DND-41 (cell line): Measurements from ENCODE around the gene SPPL3.

Experiments used
- EZH2 ChIP-seq: IDR thresholded peaks from 3 replicates; pipeline ENCODE4 v1.6.1; 2012; ENCODE audit warnings: borderline replicate concordance, low read depth, mild to moderate bottlenecking, moderate library complexity, low read length, inconsistent platforms; ENCODE audit not compliant: severe bottlenecking
- TF ChIP-seq, protein P1 (sequence below): IDR thresholded peaks from 2 replicates; pipeline ENCODE4 v1.5.1; 2012; ENCODE audit warnings: borderline replicate concordance, low read length, moderate library complexity, mild to moderate bottlenecking; ENCODE audit not compliant: poor library complexity, severe bottlenecking; ENCODE audit errors: extremely low read depth

DNA sequence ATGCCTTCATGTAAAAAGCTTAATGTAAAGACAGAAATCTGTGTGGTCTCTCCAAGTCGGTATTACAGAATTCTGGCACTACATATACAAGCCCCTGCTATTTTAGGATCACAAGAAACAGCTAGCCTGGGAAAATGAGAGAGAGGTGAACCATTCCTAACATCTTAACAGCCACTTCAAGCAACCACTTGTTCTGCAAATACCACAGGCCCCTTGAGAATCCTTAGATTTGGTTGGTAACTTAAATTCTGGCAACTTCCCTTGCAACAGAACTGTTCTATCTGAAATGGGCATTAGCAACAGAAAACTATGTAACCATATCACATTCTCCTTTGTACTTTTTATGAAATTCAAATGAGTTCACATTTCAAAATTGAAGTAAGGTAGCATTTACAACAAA lies 68.5 kb downstream of the SPPL3 start:
- TF ChIP-seq, protein P1, sequence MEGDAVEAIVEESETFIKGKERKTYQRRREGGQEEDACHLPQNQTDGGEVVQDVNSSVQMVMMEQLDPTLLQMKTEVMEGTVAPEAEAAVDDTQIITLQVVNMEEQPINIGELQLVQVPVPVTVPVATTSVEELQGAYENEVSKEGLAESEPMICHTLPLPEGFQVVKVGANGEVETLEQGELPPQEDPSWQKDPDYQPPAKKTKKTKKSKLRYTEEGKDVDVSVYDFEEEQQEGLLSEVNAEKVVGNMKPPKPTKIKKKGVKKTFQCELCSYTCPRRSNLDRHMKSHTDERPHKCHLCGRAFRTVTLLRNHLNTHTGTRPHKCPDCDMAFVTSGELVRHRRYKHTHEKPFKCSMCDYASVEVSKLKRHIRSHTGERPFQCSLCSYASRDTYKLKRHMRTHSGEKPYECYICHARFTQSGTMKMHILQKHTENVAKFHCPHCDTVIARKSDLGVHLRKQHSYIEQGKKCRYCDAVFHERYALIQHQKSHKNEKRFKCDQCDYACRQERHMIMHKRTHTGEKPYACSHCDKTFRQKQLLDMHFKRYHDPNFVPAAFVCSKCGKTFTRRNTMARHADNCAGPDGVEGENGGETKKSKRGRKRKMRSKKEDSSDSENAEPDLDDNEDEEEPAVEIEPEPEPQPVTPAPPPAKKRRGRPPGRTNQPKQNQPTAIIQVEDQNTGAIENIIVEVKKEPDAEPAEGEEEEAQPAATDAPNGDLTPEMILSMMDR: no peak
- no peak for TF ChIP-seq EZH2
